ENCODE results near the gene TOM1L1. TPM values are rescaled to one million over a fixed set of nuclear protein-coding genes. Genes with fewer than 3 reads are reported as not detected.

The TOM1L1 gene
- total and polyA plus RNA-seq, 8 donors = 33.8 to 59.4 (median 49.5) TPM

GRCh38 chr17:54983260-54983659 lies 82.6 kb downstream of the TOM1L1 start:
- Histone ChIP-seq H3K4me1 (peaks cover 0 to 4% of the 10 kb centered on the region in 2 donors), H3K27me3 (no peaks in the 10 kb centered on the region), H3K27ac (peak overlapping the region in 1 of 2 donors; percentile 50), H3K9me3 (peaks cover 0 to 12% of the 10 kb centered on the region in 2 donors), H3K4me3 (no peak overlapping the region), H3K36me3 (no peaks in the 10 kb centered on the region)
- ATAC-seq (no peak), DNase-seq (no peak)
- TF ChIP-seq, protein P1, sequence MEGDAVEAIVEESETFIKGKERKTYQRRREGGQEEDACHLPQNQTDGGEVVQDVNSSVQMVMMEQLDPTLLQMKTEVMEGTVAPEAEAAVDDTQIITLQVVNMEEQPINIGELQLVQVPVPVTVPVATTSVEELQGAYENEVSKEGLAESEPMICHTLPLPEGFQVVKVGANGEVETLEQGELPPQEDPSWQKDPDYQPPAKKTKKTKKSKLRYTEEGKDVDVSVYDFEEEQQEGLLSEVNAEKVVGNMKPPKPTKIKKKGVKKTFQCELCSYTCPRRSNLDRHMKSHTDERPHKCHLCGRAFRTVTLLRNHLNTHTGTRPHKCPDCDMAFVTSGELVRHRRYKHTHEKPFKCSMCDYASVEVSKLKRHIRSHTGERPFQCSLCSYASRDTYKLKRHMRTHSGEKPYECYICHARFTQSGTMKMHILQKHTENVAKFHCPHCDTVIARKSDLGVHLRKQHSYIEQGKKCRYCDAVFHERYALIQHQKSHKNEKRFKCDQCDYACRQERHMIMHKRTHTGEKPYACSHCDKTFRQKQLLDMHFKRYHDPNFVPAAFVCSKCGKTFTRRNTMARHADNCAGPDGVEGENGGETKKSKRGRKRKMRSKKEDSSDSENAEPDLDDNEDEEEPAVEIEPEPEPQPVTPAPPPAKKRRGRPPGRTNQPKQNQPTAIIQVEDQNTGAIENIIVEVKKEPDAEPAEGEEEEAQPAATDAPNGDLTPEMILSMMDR (IDR thresholded peaks at IDR 0.05) = no peak
- intact Hi-C loops (cut with DNase I) = no loop called here

- Histone ChIP-seq H3K27me3 (no peaks in the 10 kb centered on the region), H3K9me3 (peaks cover 0 to 5% of the 10 kb centered on the region in 2 donors), H3K4me1 (no peaks in the 10 kb centered on the region), H3K27ac (no peak overlapping the region), H3K4me3 (no peak overlapping the region), H3K36me3 (no peaks in the 10 kb centered on the region)
- DNase-seq (no peak), ATAC-seq (no peak)
- intact Hi-C loops (cut with DNase I) = no loop called here
- TF ChIP-seq, protein P1 (IDR thresholded peaks at IDR 0.05) = no peak
Measured at GRCh38 chr17:54985476-54985875, 84.8 kb downstream of the TOM1L1 start.

- ATAC-seq = no peak
- H3K27ac ChIP-seq = no peak overlapping the region
- H3K4me3 ChIP-seq = no peak overlapping the region
- TF ChIP-seq, protein P1 (IDR thresholded peaks at IDR 0.05) = no peak
- no peaks in the 10 kb centered on the region for H3K36me3 ChIP-seq
- intact Hi-C loops (cut with DNase I) = loop anchor here in 1 of 2 donors (10.0 kb wide), 1 partner anchor 355 kb away; no protein-coding TSS in a partner anchor
- DNase-seq = no peak
- H3K9me3 ChIP-seq = no peaks in the 10 kb centered on the region
- H3K27me3 ChIP-seq = no peaks in the 10 kb centered on the region
- no peaks in the 10 kb centered on the region for H3K4me1 ChIP-seq
Measured at GRCh38 chr17:54990118-54990517, 89.5 kb downstream of the TOM1L1 start.

DNA sequence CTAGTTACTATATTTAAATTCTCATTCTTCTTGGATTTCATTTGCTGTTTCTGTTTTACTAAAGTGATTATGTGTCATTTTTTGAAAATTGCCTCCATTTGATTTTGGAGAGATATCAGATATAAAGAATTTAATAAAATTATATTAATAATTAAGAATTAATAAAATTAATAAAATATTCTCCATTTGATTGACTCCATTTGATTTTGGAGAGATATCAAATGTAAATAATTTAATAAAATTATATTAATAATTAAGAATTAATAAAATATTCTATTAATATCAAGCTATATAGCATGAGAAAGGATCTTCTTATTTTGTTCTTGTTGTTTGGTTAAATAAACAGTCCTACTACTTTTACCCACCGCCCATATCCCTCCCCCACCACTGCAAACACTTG lies 90.9 kb downstream of the TOM1L1 start:
- no peaks in the 10 kb centered on the region for H3K27me3 ChIP-seq
- H3K27ac ChIP-seq = no peak overlapping the region
- H3K9me3 ChIP-seq = no peaks in the 10 kb centered on the region
- DNase-seq (no peak), ATAC-seq (no peak)
- H3K4me3 ChIP-seq = no peak overlapping the region
- no peaks in the 10 kb centered on the region for H3K36me3 ChIP-seq
- no peaks in the 10 kb centered on the region for H3K4me1 ChIP-seq
- TF ChIP-seq, protein P1 (IDR thresholded peaks at IDR 0.05) = no peak
- intact Hi-C loops (cut with DNase I) = loop anchor here in 1 of 2 donors (10.0 kb wide), 1 partner anchor 353 kb away; no protein-coding TSS in a partner anchor

GRCh38 chr17:54992797-54993639 lies 92.4 kb downstream of the TOM1L1 start:
- H3K27ac ChIP-seq = no peak overlapping the region
- ATAC-seq (peak; percentile 90), DNase-seq (peak in 2 of 4 donors; percentile 37 to 61)
- no peak overlapping the region for H3K4me3 ChIP-seq
- H3K4me1 ChIP-seq = no peaks in the 10 kb centered on the region
- no peaks in the 10 kb centered on the region for H3K36me3 ChIP-seq
- TF ChIP-seq, protein P1 (IDR thresholded peaks at IDR 0.05) = peak; percentile 52 to 55
- intact Hi-C loops (cut with DNase I) = loop anchor here in 1 of 2 donors (10.0 kb wide), 1 partner anchor 352 kb away; no protein-coding TSS in a partner anchor
- H3K9me3 ChIP-seq = no peaks in the 10 kb centered on the region
- no peaks in the 10 kb centered on the region for H3K27me3 ChIP-seq

All from left lung (tissue), 10 donors.